GM23248 (cell line): Measurements from ENCODE around the gene CNTN1.

ENCODE experiments used
- EZH2 ChIP-seq: fragments of 200-600 bp; sonication (generic); IDR thresholded peaks from 2 replicates; pipeline ENCODE4 v1.6.1; 2018; ENCODE audit warnings: antibody characterized with exemption, mild to moderate bottlenecking; ENCODE audit not compliant: insufficient read depth, poor library complexity, severe bottlenecking
- EZH2phosphoT487 ChIP-seq: fragments of 200-600 bp; sonication (generic); IDR thresholded peaks from 2 replicates; pipeline ENCODE4 v1.6.1; 2018; ENCODE audit warnings: antibody characterized with exemption, moderate library complexity, mild to moderate bottlenecking, low read depth; ENCODE audit not compliant: insufficient read depth

- TF ChIP-seq EZH2, result no peak
- TF ChIP-seq EZH2phosphoT487, result no peak
Measured at GRCh38 chr12:40937891-40938290, 245.7 kb downstream of the CNTN1 start.
